ENCODE results near the gene RHOD. TPM values are rescaled to one million over a fixed set of nuclear protein-coding genes. Genes with fewer than 3 reads are reported as not detected.

Gene RHOD, protein sequence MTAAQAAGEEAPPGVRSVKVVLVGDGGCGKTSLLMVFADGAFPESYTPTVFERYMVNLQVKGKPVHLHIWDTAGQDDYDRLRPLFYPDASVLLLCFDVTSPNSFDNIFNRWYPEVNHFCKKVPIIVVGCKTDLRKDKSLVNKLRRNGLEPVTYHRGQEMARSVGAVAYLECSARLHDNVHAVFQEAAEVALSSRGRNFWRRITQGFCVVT
- total RNA-seq = 100 to 1,000 TPM in 1 of 10 donors, 10 to 100 TPM in 9; 21.9 to 103 (median 29.5) TPM
- polyA plus RNA-seq = 10 to 100 TPM; 76.0 to 98.8 TPM
- long read RNA-seq, donor 1, transcript RHOD-201 (5 exons, 1,129 nt) = major isoform, 57 of 77 reads
- long read RNA-seq, donor 1, partial matches to known transcripts = 17 of 77 reads
- long read RNA-seq, donor 1, other reads (novel, unspliced or antisense) = 1 of 77 reads
- long read RNA-seq, donor 2, transcript RHOD-201 (5 exons, 1,129 nt) = major isoform, 50 of 63 reads
- long read RNA-seq, donor 2, partial matches to known transcripts = 4 of 63 reads
- long read RNA-seq, donor 2, other reads (novel, unspliced or antisense) = 9 of 63 reads
- long read RNA-seq, donor 3, transcript RHOD-201 (5 exons, 1,129 nt) = major isoform, 33 of 43 reads
- long read RNA-seq, donor 3, partial matches to known transcripts = 3 of 43 reads
- long read RNA-seq, donor 3, other reads (novel, unspliced or antisense) = 6 of 43 reads

GRCh38 chr11:67056267-67057204 lies at the start of gene RHOD:
TSS of gene RHOD (plus strand) at chr11:67056847. CDS start at chr11:67056903, 56 bp downstream.
- peak in 1 of 2 donors; percentile 61 for DNase-seq

GRCh38 chr11:67007126-67007525 lies 49.5 kb upstream of the RHOD start:
- no peaks in the 10 kb centered on the region for H3K36me3 ChIP-seq
- intact Hi-C loops (cut with DNase I) = no loop called here
- no peaks in the 10 kb centered on the region for H3K27me3 ChIP-seq
- no peak overlapping the region for H3K4me3 ChIP-seq
- no peaks in the 10 kb centered on the region for H3K4me1 ChIP-seq
- WGBS, 2 donors = 88 to 94% methylated on average over 7 of the region's 7 CpGs
- H3K9me3 ChIP-seq = no peaks in the 10 kb centered on the region
- TF ChIP-seq, protein P1, sequence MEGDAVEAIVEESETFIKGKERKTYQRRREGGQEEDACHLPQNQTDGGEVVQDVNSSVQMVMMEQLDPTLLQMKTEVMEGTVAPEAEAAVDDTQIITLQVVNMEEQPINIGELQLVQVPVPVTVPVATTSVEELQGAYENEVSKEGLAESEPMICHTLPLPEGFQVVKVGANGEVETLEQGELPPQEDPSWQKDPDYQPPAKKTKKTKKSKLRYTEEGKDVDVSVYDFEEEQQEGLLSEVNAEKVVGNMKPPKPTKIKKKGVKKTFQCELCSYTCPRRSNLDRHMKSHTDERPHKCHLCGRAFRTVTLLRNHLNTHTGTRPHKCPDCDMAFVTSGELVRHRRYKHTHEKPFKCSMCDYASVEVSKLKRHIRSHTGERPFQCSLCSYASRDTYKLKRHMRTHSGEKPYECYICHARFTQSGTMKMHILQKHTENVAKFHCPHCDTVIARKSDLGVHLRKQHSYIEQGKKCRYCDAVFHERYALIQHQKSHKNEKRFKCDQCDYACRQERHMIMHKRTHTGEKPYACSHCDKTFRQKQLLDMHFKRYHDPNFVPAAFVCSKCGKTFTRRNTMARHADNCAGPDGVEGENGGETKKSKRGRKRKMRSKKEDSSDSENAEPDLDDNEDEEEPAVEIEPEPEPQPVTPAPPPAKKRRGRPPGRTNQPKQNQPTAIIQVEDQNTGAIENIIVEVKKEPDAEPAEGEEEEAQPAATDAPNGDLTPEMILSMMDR (IDR thresholded peaks at IDR 0.05) = no peak
- no peak for DNase-seq
- peak in 1 of 8 donors; percentile 26 for ATAC-seq
- H3K27ac ChIP-seq = no peak overlapping the region

More at GRCh38 chr11:67056267-67057204, at the start of gene RHOD:
- peaks cover 0 to 35% (median 0%) of the 10 kb centered on the region in 7 donors for H3K27me3 ChIP-seq
- intact Hi-C loops (cut with DNase I) = no loop called here
- H3K4me1 ChIP-seq = peaks cover 15 to 45% (median 31%) of the 10 kb centered on the region in 9 donors
- TF ChIP-seq, protein P1 (IDR thresholded peaks at IDR 0.05) = no peak
- 2 to 5% methylated on average over 59 to 72 of the region's 72 CpGs for WGBS, 2 donors
- H3K9me3 ChIP-seq = no peaks in the 10 kb centered on the region
- peak; percentile 45 to 76 (median 56) for ATAC-seq
- H3K4me3 ChIP-seq = peak within 1 kb of the TSS; percentile 24 to 69 (median 62)
- H3K36me3 ChIP-seq = no peaks in the 10 kb centered on the region
- H3K27ac ChIP-seq = peak within 1 kb of the TSS; percentile 49 to 86 (median 81)

DNA sequence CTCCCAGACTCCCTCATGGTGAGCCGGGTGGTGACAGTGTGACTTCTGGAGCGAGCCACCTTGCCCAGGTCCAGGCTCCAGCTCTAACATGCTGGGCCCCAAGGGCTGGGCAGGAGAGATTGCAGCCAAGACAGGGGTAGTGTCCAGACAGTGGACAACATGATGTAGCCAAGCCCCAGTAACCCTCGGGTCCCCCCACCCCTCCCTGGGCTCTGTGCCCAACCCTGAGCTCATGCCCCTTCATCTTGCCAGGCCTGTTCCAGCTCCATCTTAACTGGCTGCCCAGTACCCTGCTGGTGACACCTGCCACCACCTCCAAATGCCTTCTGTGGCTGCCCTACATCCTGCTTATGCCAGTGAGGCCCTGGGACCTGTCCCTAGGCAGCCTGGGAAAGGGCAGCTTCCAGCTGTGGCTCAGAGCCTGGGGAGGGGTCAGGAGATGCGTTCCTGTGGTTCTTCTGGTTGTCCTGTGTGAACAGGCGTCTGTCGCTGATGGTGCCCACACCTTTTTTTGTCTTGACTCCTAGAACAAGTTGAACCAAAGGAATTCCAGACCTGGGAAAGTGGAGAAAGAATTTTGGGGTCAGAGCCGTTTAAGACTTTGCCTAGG lies 46.2 kb upstream of the RHOD start:
- H3K36me3 ChIP-seq = no peaks in the 10 kb centered on the region
- H3K4me1 ChIP-seq = no peaks in the 10 kb centered on the region
- no peak overlapping the region for H3K4me3 ChIP-seq
- intact Hi-C loops (cut with DNase I) = no loop called here
- no peaks in the 10 kb centered on the region for H3K9me3 ChIP-seq
- TF ChIP-seq, protein P1 (IDR thresholded peaks at IDR 0.05) = no peak
- H3K27me3 ChIP-seq = no peaks in the 10 kb centered on the region
- H3K27ac ChIP-seq = no peak overlapping the region
- ATAC-seq (no peak), DNase-seq (no peak)
- WGBS, 2 donors = 76 to 80% methylated on average over 7 of the region's 7 CpGs

Measured in heart right ventricle (tissue), 16 donors.